Activated CD4-positive, alpha-beta T cell treated with anti-CD3 and anti-CD28 coated beads, Interleukin-2, Interleukin-4, amounts not matched to agents 100 ng/mL and 50 ng/mL, durations not matched to agents 16 hours and 8 hours (primary cell): Measurements from ENCODE around the gene C1orf122.

Source experiments
- DNase-seq: peaks from one replicate; pipeline ENCODE4 v3.0.0-alpha.2; 2020; ENCODE audit warnings: low spot score

Gene C1orf122

GRCh38 chr1:37845049-37845646, 37.6 kb downstream of the C1orf122 start:
- DNase-seq: no peak

- no peak for DNase-seq
Observed at GRCh38 chr1:37845786-37846185, 38.2 kb downstream of the C1orf122 start.

GRCh38 chr1:37846647-37847339, 39.2 kb downstream of the C1orf122 start:
- DNase-seq: no peak

GRCh38 chr1:37849480-37849879, 41.9 kb downstream of the C1orf122 start:
- no peak for DNase-seq

GRCh38 chr1:37850352-37850955, 42.9 kb downstream of the C1orf122 start:
- DNase-seq: no peak

GRCh38 chr1:37851262-37851661, 43.7 kb downstream of the C1orf122 start:
- no peak for DNase-seq

GRCh38 chr1:37851782-37852210, 44.2 kb downstream of the C1orf122 start:
- DNase-seq: no peak

- no peak for DNase-seq
Observed at GRCh38 chr1:37853157-37853556, 45.6 kb downstream of the C1orf122 start.

- no peak for DNase-seq
Observed at GRCh38 chr1:37854406-37854805, 46.8 kb downstream of the C1orf122 start.
